ENCODE results near the gene LHFPL6.

LHFPL6 gene

DNA sequence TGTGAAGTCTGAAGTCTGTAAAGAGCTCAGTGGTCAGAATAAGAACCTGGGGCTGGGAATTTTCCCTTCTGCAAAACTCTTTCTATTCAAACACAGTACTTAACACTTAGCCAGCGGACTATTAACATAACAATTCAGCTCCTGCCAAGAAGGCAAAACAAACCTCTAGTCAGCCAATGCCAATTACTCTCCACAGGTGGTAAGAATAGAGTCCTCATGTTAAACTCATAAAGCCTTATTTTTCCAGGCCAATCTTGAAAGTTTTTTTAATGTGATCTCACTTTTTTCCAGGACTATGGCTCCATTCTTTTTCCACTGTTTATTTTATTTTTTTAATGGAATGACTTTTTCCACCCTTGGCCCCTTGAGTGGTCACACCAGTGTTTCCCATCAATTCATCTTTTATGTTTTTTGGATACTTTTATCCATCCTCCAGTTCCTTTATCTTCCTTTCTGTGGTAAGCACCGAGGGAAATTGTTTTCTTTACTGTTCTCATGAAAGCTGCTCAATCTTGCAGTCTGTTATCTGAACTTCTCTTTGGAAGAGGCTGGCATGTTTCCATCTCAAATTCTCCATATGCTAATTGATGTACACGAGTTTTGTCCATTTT, 217.3 kb downstream of the LHFPL6 start:
- TF ChIP-seq TARDBP (IDR thresholded peaks at IDR 0.05) = no peak
- peak; percentile 76; the same call in 1 of the 2 replicates for TF ChIP-seq ZNF384 (IDR thresholded peaks at IDR 0.05)
- TF ChIP-seq FOXA1 (IDR thresholded peaks at IDR 0.05) = no peak
- no peak for TF ChIP-seq LEF1 (IDR thresholded peaks at IDR 0.05; ENCODE audit: borderline replicate concordance)
- TF ChIP-seq FOXK2 (IDR thresholded peaks at IDR 0.05) = no peak
- TF ChIP-seq CTBP1 (IDR thresholded peaks at IDR 0.05; ENCODE audit: borderline replicate concordance) = peak; percentile 86
- ChIA-PET CTCF (interaction anchor here (0.6 to 1.2 kb wide), 2 partner anchors 29 to 230 kb away, joined by 3 read pairs; no protein-coding TSS in a partner anchor), POLR2A (no interaction called here)
- peak; percentile 48 for DNase-seq (ENCODE audit: extremely low spot score)

DNA sequence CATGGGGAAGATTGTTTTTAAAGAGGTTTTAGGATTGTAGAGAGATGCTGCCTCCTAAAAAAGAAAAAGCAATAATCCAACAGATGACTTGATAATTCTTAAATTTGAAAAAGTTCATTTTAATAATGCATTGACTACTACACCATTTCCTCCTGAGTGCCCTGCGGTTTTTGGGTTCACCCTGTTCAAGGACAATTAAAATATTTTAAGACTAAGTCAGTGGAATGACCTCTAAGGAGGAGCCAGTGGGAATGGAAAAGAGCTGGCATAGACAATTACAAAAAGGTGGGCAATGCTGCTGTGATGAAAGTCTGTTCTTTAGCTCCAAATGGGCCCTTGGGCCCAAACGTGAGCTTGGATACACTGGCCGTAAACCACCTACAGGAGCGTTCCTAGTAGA, 217.8 kb downstream of the LHFPL6 start:
- TF ChIP-seq CTBP1 (IDR thresholded peaks at IDR 0.05; ENCODE audit: borderline replicate concordance) = no peak
- TF ChIP-seq ZNF384 (IDR thresholded peaks at IDR 0.05) = no peak
- no peak for TF ChIP-seq L3MBTL2 (conservative IDR thresholded peaks at IDR 0.05)
- TF ChIP-seq, protein P1, sequence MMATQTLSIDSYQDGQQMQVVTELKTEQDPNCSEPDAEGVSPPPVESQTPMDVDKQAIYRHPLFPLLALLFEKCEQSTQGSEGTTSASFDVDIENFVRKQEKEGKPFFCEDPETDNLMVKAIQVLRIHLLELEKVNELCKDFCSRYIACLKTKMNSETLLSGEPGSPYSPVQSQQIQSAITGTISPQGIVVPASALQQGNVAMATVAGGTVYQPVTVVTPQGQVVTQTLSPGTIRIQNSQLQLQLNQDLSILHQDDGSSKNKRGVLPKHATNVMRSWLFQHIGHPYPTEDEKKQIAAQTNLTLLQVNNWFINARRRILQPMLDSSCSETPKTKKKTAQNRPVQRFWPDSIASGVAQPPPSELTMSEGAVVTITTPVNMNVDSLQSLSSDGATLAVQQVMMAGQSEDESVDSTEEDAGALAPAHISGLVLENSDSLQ (IDR thresholded peaks at IDR 0.05) = no peak
- no peak for TF ChIP-seq ARNT (IDR thresholded peaks at IDR 0.05)
- TF ChIP-seq TARDBP (IDR thresholded peaks at IDR 0.05) = no peak
- TF ChIP-seq NFRKB (IDR thresholded peaks at IDR 0.05) = no peak
- TF ChIP-seq ELF4 (IDR thresholded peaks at IDR 0.05) = no peak
- TF ChIP-seq LEF1 (IDR thresholded peaks at IDR 0.05; ENCODE audit: borderline replicate concordance) = no peak
- no peak for TF ChIP-seq FOXM1 (IDR thresholded peaks at IDR 0.05; ENCODE audit: borderline replicate concordance)
- no peak for TF ChIP-seq SP1 (IDR thresholded peaks at IDR 0.05)
- TF ChIP-seq BHLHE40 (IDR thresholded peaks at IDR 0.05; ENCODE audit: borderline replicate concordance) = no peak
- no peak for TF ChIP-seq FOXA1 (IDR thresholded peaks at IDR 0.05)
- TF ChIP-seq SUZ12 (IDR thresholded peaks at IDR 0.05) = no peak
- TF ChIP-seq HDGF (IDR thresholded peaks at IDR 0.05; ENCODE audit: borderline replicate concordance) = no peak
- no peak for TF ChIP-seq FOXK2 (IDR thresholded peaks at IDR 0.05)
- POLR2A ChIA-PET = no interaction called here
- CTCF ChIA-PET = interaction anchor here (0.7 to 1.2 kb wide), 2 partner anchors 118 to 231 kb away, joined by 3 read pairs; no protein-coding TSS in a partner anchor
- no peak for DNase-seq (ENCODE audit: extremely low spot score)

DNA sequence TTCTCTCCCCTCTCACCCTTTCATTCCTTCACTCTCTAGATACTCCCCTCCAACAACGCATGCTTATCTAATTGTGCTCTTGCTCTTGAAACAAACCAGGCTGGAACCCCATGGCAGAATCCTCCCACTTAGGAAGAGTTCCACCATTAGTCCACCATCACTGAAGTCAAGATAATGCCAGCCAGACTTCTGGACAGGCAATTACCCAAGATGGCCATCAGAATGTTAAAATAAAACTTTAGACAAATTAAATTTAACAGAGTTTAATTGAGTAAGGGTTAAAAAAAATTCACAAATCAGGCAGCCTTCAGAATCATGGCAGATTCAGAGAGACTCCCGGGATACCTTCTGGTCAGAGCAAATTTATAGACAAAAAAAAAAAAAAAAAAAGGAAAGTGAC, 221.5 kb downstream of the LHFPL6 start:
- ChIA-PET CTCF (no interaction called here), POLR2A (no interaction called here)
- no peak for TF ChIP-seq BHLHE40 (IDR thresholded peaks at IDR 0.05; ENCODE audit: borderline replicate concordance)
- TF ChIP-seq, protein P1 (IDR thresholded peaks at IDR 0.05) = no peak
- TF ChIP-seq L3MBTL2 (conservative IDR thresholded peaks at IDR 0.05) = no peak
- TF ChIP-seq NFRKB (IDR thresholded peaks at IDR 0.05) = no peak
- no peak for TF ChIP-seq ARNT (IDR thresholded peaks at IDR 0.05)
- no peak for TF ChIP-seq SP1 (IDR thresholded peaks at IDR 0.05)
- TF ChIP-seq HDGF (IDR thresholded peaks at IDR 0.05; ENCODE audit: borderline replicate concordance) = no peak
- TF ChIP-seq FOXA1 (IDR thresholded peaks at IDR 0.05) = no peak
- no peak for TF ChIP-seq CTBP1 (IDR thresholded peaks at IDR 0.05; ENCODE audit: borderline replicate concordance)
- TF ChIP-seq ELF4 (IDR thresholded peaks at IDR 0.05) = no peak
- DNase-seq (ENCODE audit: extremely low spot score) = no peak

DNA sequence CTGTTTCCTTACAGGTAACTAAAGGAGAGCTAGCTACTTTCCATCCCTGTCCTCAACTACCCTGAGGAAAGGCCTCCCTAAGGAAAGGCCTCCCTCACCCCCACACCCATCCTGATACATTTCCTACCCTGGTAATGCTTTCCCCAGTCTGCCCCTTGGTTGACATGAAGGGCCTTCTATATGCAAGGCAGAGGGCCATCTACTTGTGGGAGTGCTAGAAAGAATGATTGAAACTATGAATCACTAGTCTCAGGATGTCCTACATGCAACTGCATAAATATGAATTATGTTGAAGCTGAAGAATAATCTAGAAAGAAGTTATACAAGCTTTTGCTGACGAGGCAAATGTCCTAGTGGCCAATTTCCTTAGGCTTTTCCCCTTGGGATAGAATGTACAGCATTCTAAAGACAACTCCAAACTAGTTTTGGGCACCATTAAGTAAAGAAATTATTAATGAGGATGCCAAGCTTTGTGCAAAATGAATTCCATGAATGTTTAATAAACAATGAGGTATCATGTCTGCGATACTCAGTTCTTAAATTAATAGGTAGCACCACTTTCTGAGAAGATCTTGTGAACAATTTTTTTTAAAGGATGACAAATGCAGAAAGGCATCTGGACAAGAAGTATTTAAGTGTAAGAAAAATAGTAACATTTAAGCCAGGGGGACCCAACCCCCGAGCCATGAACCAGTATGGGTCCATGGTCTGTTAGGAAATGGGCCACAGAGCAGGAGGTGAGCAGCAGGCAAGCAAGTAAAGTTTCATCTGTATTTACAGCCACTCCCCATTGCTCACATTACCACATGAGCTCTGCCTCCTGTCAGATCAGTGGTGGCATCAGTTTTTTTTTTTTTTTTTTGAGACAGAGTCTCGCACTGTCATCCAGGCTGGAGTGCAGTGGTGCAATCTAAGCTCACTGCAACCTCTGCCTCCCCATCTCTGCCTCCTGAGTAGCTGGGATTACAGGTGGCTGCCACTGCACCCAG, 223.0 kb downstream of the LHFPL6 start:
- TF ChIP-seq NFRKB (IDR thresholded peaks at IDR 0.05) (no peak), FOXA1 (IDR thresholded peaks at IDR 0.05) (no peak), ELF4 (IDR thresholded peaks at IDR 0.05) (no peak), FOXM1 (IDR thresholded peaks at IDR 0.05; ENCODE audit: borderline replicate concordance) (no peak), HDGF (IDR thresholded peaks at IDR 0.05; ENCODE audit: borderline replicate concordance) (no peak), FOXK2 (IDR thresholded peaks at IDR 0.05) (no peak), LEF1 (IDR thresholded peaks at IDR 0.05; ENCODE audit: borderline replicate concordance) (no peak), SUZ12 (IDR thresholded peaks at IDR 0.05) (no peak), CTBP1 (IDR thresholded peaks at IDR 0.05; ENCODE audit: borderline replicate concordance) (no peak), ARNT (IDR thresholded peaks at IDR 0.05) (no peak), SP1 (IDR thresholded peaks at IDR 0.05) (no peak), L3MBTL2 (conservative IDR thresholded peaks at IDR 0.05) (no peak)
- TF ChIP-seq, protein P1 (IDR thresholded peaks at IDR 0.05) = no peak
- DNase-seq (ENCODE audit: extremely low spot score) = no peak
- ChIA-PET CTCF (interaction anchor here (0.5 kb wide), 1 partner anchor 478 kb away, joined by 6 read pairs; no protein-coding TSS in a partner anchor), POLR2A (no interaction called here)

DNA sequence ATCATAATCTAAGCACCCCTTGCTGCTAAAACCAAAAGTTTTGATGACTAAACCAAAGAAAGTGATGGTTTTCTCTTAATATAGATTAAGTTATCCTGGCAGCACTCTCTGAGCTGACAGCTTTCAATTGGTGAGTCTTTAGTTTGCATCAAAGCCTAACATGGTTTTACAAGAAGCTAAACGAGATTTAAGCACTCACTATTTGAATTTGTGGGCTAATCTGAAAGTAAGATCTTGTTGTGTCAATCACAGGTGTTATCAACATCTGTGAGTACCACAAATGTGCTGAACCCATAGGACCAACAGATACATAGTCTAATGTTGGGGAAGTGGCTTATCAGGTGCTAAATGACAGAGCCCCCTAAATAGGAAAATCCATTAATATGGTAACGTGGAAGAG, 223.9 kb downstream of the LHFPL6 start:
- POLR2A ChIA-PET = no interaction called here
- CTCF ChIA-PET = no interaction called here
- no peak for DNase-seq (ENCODE audit: extremely low spot score)
- TF ChIP-seq SUZ12 (IDR thresholded peaks at IDR 0.05) = no peak
- TF ChIP-seq SP1 (IDR thresholded peaks at IDR 0.05) = no peak
- TF ChIP-seq ARNT (IDR thresholded peaks at IDR 0.05) = no peak
- TF ChIP-seq FOXA1 (IDR thresholded peaks at IDR 0.05) = no peak
- TF ChIP-seq FOXK2 (IDR thresholded peaks at IDR 0.05) = no peak
- TF ChIP-seq NFRKB (IDR thresholded peaks at IDR 0.05) = no peak
- TF ChIP-seq TARDBP (IDR thresholded peaks at IDR 0.05) = no peak
- TF ChIP-seq ELF4 (IDR thresholded peaks at IDR 0.05) = no peak
- no peak for TF ChIP-seq LEF1 (IDR thresholded peaks at IDR 0.05; ENCODE audit: borderline replicate concordance)
- TF ChIP-seq BHLHE40 (IDR thresholded peaks at IDR 0.05; ENCODE audit: borderline replicate concordance) = no peak
- TF ChIP-seq, protein P1 (IDR thresholded peaks at IDR 0.05) = no peak
- TF ChIP-seq CTBP1 (IDR thresholded peaks at IDR 0.05; ENCODE audit: borderline replicate concordance) = no peak
- no peak for TF ChIP-seq L3MBTL2 (conservative IDR thresholded peaks at IDR 0.05)

Measured in HEK293T (cell line).